PC-3 (cell line): Measurements from ENCODE around the gene USP48.

Experiments
- CTCF ChIP-seq: fragments of 300-600 bp; sonication (generic); conservative IDR thresholded peaks from 2 replicates; pipeline ENCODE4 v1.5.1; 2017; ENCODE audit warnings: antibody characterized with exemption, low read depth, mild to moderate bottlenecking, low read length
- EZH2 ChIP-seq: fragments of 300-600 bp; sonication (generic); IDR thresholded peaks from one replicate; pipeline ENCODE4 v1.6.1; 2017; ENCODE audit warnings: antibody characterized with exemption, mild to moderate bottlenecking, low read length; ENCODE audit not compliant: unreplicated experiment
- EZH2phosphoT487 ChIP-seq: fragments of 300-600 bp; sonication (generic); IDR thresholded peaks from 2 replicates; pipeline ENCODE4 v1.6.1; 2018; ENCODE audit warnings: mild to moderate bottlenecking, antibody characterized with exemption, low read length, borderline replicate concordance

DNA sequence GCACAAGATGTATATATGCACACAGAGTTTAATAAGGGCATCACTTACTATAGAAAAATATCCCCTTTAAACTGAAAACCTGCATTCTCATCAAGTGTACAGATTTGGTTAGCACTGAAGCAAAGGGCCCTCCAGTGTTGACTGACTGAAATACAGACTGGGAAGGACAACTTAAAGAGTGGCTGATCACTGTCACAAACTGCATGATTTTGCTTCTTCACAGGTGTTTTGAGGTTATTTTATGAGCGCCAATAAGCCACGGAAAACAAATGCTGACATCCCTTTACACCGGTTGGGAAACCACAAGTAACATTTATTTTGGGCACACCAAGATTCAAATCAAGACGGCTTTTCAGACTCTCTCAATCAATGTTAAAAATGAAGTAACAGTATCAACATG is 82.9 kb downstream of the USP48 start:
- no peak for TF ChIP-seq EZH2
- TF ChIP-seq CTCF = no peak
- no peak for TF ChIP-seq EZH2phosphoT487
